H1 (cell line): ENCODE data around the gene H6PD.

ENCODE experiments used
- USF2 ChIP-seq: IDR thresholded peaks from 2 replicates; pipeline ENCODE4 v1.6.1; 2011; ENCODE audit warnings: low read length, improper control_type of control experiment
- YY1 ChIP-seq: IDR thresholded peaks from 2 replicates; pipeline ENCODE4 v1.6.1; 2011; ENCODE audit warnings: low read depth, mild to moderate bottlenecking, low read length

GRCh38 chr1:9262096-9262986, 27.8 kb downstream of the H6PD start:
- TF ChIP-seq YY1 = no peak
- no peak for TF ChIP-seq USF2
